KOPT-K1 (cell line): ENCODE data around the gene APPBP2.

Experiments used
- H3K27ac ChIP-seq: fragments of 200-600 bp; sonication (generic); 2 replicates; pipeline ENCODE4 v1.5.1; 2016; ENCODE audit warnings: antibody characterized with exemption, mild to moderate bottlenecking, low read depth, low read length; ENCODE audit not compliant: poor library complexity, severe bottlenecking
- H3K36me3 ChIP-seq: fragments of 200-600 bp; sonication (generic); 2 replicates; pipeline ENCODE4 v1.5.1; 2017; ENCODE audit warnings: antibody characterized with exemption, mild to moderate bottlenecking, low read length, moderate library complexity; ENCODE audit not compliant: insufficient read depth
- H3K9me3 ChIP-seq: fragments of 200-600 bp; sonication (generic); 2 replicates; pipeline ENCODE4 v1.5.1; 2017; ENCODE audit warnings: antibody characterized with exemption, low read length, mild to moderate bottlenecking; ENCODE audit not compliant: insufficient read depth, poor library complexity, severe bottlenecking

APPBP2 gene

GRCh38 chr17:60545465-60546191, 19.6 kb upstream of the APPBP2 start:
- Histone ChIP-seq H3K27ac (no peak overlapping the region), H3K9me3 (no peaks in the 10 kb centered on the region), H3K36me3 (no peaks in the 10 kb centered on the region)

GRCh38 chr17:60542071-60542470, 16.0 kb upstream of the APPBP2 start:
- Histone ChIP-seq H3K36me3 (no peaks in the 10 kb centered on the region), H3K27ac (no peak overlapping the region), H3K9me3 (no peaks in the 10 kb centered on the region)

GRCh38 chr17:60540460-60540859, 14.4 kb upstream of the APPBP2 start:
- Histone ChIP-seq H3K27ac (no peak overlapping the region), H3K9me3 (no peaks in the 10 kb centered on the region), H3K36me3 (no peaks in the 10 kb centered on the region)

GRCh38 chr17:60539807-60540206, 13.8 kb upstream of the APPBP2 start:
- no peaks in the 10 kb centered on the region for H3K36me3 ChIP-seq
- H3K27ac ChIP-seq: no peak overlapping the region
- no peaks in the 10 kb centered on the region for H3K9me3 ChIP-seq

- no peak overlapping the region for H3K27ac ChIP-seq
- no peaks in the 10 kb centered on the region for H3K9me3 ChIP-seq
- H3K36me3 ChIP-seq: no peaks in the 10 kb centered on the region
Observed at GRCh38 chr17:60538726-60539125, 12.7 kb upstream of the APPBP2 start.

GRCh38 chr17:60535382-60536279, 9.6 kb upstream of the APPBP2 start:
- H3K9me3 ChIP-seq: no peaks in the 10 kb centered on the region
- no peaks in the 10 kb centered on the region for H3K36me3 ChIP-seq
- H3K27ac ChIP-seq: no peak overlapping the region

GRCh38 chr17:60534613-60535157, 8.6 kb upstream of the APPBP2 start:
- H3K9me3 ChIP-seq: no peaks in the 10 kb centered on the region
- H3K36me3 ChIP-seq: no peaks in the 10 kb centered on the region
- no peak overlapping the region for H3K27ac ChIP-seq

GRCh38 chr17:60534010-60534555, 8.0 kb upstream of the APPBP2 start:
- Histone ChIP-seq H3K27ac (no peak overlapping the region), H3K9me3 (no peaks in the 10 kb centered on the region), H3K36me3 (no peaks in the 10 kb centered on the region)

- no peak overlapping the region for H3K27ac ChIP-seq
- H3K9me3 ChIP-seq: no peaks in the 10 kb centered on the region
Observed at GRCh38 chr17:60529806-60530205, 3.8 kb upstream of the APPBP2 start.

GRCh38 chr17:60528828-60529227, 2.8 kb upstream of the APPBP2 start:
- Histone ChIP-seq H3K36me3 (no peaks in the 10 kb centered on the region), H3K27ac (no peak overlapping the region), H3K9me3 (no peaks in the 10 kb centered on the region)

More at GRCh38 chr17:60529806-60530205, 3.8 kb upstream of the APPBP2 start:
- H3K36me3 ChIP-seq: no peaks in the 10 kb centered on the region

GRCh38 chr17:60527701-60528100, 1.7 kb upstream of the APPBP2 start:
- Histone ChIP-seq H3K9me3 (no peaks in the 10 kb centered on the region), H3K36me3 (no peaks in the 10 kb centered on the region), H3K27ac (no peak overlapping the region)

- Histone ChIP-seq H3K27ac (peak overlapping the region; percentile 86), H3K9me3 (no peaks in the 10 kb centered on the region), H3K36me3 (0 out of 2 replicates have a peak, but pooled peaks cover 8% of the 10 kb centered on the region)
Observed at GRCh38 chr17:60526726-60527125, 684 bp upstream of the APPBP2 start.

- Histone ChIP-seq H3K9me3 (no peaks in the 10 kb centered on the region), H3K36me3 (peaks cover 20% of the 10 kb centered on the region), H3K27ac (peak overlapping the region; percentile 86)
Observed at GRCh38 chr17:60525328-60525684, 736 bp downstream of the APPBP2 start.

GRCh38 chr17:60524463-60525327, 1.3 kb downstream of the APPBP2 start:
- Histone ChIP-seq H3K27ac (peak overlapping the region; percentile 86), H3K36me3 (peaks cover 26% of the 10 kb centered on the region)

More at GRCh38 chr17:60524463-60525327, 1.3 kb downstream of the APPBP2 start:
- no peaks in the 10 kb centered on the region for H3K9me3 ChIP-seq
